ENCODE data around the gene RSRC2. TPM values are rescaled to one million over a fixed set of nuclear protein-coding genes. Genes with fewer than 3 reads are reported as not detected.
A peak's percentile ranks its signal among the peaks of the same experiment; 100 is the strongest.
"Not testable (repeated sequence)": the region's sequence is repeated elsewhere in the genome, so short reads cannot be mapped to it uniquely, and the experiment has no call there.

Gene RSRC2
- polyA plus RNA-seq, 5 donors, result 163 to 242 (median 223) TPM

DNA sequence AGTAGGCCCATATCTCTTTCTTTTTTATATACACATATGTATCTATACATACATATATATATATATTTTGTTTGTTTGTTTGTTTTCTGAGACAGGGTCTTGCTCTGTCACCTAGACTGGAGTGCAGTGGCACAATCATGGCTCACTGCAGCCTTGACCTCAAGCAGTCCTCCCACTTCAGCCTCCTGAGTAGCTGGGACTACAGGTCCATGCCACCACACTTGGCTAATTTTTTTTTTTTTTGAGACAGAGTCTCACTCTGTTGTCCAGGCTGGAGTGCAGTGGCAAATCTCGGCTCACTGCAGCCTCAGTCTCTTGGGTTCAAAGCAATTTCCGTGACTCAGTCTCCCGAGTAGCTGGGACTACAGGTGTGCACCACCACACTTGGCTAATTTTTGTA is 38.9 kb downstream of the RSRC2 start:
- not testable (repeated sequence) for DNase-seq

- no peak for DNase-seq
Measured at GRCh38 chr12:122486805-122487426, 39.8 kb downstream of the RSRC2 start.

DNA sequence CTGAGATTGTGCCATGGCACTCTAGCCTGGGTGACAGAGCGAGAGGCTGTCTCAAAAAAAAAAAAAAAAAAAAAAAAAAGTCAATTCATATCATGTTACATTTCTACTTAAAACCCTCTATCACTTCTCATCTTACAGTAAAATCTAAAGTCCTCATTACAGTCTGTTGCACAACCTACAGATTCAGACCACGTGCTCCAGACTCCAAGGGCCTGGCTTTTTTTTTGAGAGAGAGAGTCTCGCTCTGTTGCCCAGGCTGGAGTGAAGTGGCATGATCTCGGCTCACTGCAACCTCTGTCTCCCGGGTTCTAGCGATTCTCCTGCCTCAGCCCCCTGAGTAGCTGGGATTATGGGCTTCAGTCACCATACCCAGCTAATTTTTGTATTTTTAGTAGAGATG is 40.4 kb downstream of the RSRC2 start:
- DNase-seq, result not testable (repeated sequence)

DNA sequence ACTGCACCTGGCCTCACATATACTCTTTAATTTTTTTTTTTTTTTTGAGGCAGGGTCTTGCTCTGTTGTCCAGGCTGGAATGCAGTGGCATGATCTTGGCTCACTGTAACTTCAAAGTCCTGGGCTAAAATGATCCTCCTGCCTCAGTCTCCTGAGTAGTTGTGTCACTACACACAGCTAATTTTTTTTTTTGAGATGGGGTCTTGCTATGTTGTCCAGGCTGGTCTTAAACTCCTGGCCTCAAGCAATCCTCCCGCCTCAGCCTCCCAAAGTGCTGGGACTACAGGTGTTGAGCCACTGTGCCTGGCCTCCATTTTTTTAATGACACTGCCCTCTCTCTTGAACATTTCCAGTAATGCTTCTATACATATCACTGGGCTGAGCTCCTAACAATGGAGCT is 42.4 kb downstream of the RSRC2 start:
- not testable (repeated sequence) for DNase-seq

- DNase-seq, result no peak
Measured at GRCh38 chr12:122483969-122484368, 42.8 kb downstream of the RSRC2 start.

GRCh38 chr12:122481861-122482260 is 44.9 kb downstream of the RSRC2 start:
- no peak for DNase-seq

- no peak for DNase-seq
Measured at GRCh38 chr12:122480753-122481152, 46.0 kb downstream of the RSRC2 start.

DNA sequence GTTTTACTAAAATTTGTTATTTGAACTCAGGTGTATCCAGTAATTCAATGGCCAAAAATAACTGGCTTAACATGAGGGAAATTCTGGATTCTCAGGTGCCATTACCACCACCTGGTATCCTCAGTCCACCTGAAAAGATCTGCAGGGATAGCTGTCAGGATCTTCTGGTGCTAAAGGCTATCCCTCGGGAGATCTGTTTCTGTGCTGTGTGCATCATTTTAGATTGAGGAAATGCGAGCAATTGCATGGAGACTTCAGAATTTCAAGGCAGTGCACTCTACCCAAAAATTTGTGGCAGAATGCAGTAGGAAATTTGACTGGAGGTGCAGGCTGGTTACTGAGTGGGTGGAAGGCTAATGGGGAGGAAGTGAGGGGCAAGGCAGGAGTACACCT is 52.4 kb downstream of the RSRC2 start:
- DNase-seq, result no peak

GRCh38 chr12:122473543-122474323 is 53.0 kb downstream of the RSRC2 start:
- no peak for DNase-seq

GRCh38 chr12:122471324-122472226 is 55.2 kb downstream of the RSRC2 start:
- peak; percentile 31 to 42 for DNase-seq

- DNase-seq, result not testable (repeated sequence)
Measured at GRCh38 chr12:122470576-122470975, 56.2 kb downstream of the RSRC2 start.

- not testable (repeated sequence) for DNase-seq
Measured at GRCh38 chr12:122469856-122470255, 56.9 kb downstream of the RSRC2 start.

DNA sequence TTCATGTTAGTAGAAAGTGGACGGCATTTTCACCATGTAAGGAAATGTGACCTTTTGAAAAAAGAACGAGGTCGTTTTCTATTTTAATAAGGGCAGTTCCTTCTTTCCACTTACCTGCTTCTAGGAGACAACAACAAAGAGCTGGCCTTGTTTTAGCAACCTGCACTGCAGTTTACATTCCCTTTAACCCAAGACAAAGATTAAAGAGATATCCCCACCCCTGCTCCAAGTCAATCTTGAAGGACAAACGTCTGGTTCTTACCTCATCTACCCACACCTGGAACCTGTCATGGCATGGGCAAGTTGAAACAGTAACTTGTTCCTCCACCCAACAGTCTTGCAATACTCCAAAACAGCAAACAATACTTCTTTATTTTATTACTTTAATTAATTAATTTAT is 58.8 kb downstream of the RSRC2 start:
- DNase-seq, result no peak

- DNase-seq, result not testable (repeated sequence)
Measured at GRCh38 chr12:122464317-122465042, 62.3 kb downstream of the RSRC2 start.

DNA sequence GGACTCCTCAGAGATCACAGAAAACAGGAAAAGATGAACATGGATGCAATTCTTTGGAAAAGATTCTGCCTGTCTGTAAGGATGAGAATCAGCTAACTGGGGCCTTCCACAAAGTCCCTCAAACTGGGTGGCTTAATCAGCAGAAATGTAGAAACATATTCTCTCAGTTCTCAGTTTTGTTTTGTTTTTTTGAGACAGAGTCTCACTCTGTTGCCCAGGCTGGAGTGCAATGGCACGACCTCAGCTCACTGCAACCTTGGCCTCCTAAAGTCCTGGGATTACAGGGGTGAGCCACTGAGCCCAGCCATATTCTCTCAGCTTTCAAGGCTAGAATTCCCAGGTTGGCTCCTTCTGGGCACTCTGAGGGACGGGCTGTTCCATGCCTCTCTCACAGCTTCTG is 66.1 kb downstream of the RSRC2 start:
- DNase-seq, result no peak

DNA sequence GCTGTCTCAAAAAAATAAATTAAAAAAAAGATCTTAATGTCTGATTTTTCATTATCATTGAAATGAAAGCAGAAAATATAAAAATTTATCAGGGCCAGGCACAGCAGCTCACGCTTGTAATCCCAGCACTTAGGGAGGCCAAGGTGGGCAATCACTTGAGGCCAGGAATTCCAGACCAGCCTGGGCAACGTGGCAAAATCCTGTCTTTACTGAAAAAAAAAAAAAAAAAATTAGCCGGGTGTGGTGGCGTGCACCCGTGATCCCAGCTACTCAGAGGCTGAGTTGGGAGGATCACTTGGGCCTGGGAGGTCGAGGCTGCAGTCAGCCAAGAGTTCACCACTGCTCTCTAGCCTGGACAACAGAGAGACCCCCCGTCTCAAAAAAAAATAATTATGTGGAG is 66.7 kb downstream of the RSRC2 start:
- DNase-seq, result no peak

GRCh38 chr12:122459211-122459610 is 67.5 kb downstream of the RSRC2 start:
- DNase-seq, result no peak

GRCh38 chr12:122458105-122459035 is 68.4 kb downstream of the RSRC2 start:
- DNase-seq, result no peak

DNA sequence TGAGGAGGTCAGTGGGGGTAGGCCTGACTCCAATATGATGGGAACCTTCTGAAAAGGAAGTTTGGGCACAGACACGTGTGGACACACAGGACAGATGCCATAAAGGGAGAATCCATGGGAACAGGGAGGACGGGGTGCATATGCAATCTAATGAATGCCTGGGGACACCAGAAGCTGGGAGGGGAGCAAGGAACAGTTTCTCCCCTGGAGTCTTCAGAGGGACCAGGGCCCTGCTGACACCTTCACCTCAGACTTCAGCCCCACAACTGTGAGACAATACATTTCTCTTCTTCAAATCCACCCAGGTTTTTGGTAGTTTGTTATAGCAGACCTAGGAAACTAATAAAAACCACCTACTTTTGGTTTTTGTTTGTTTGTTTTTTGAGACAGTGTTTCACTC is 69.1 kb downstream of the RSRC2 start:
- DNase-seq, result no peak

DNA sequence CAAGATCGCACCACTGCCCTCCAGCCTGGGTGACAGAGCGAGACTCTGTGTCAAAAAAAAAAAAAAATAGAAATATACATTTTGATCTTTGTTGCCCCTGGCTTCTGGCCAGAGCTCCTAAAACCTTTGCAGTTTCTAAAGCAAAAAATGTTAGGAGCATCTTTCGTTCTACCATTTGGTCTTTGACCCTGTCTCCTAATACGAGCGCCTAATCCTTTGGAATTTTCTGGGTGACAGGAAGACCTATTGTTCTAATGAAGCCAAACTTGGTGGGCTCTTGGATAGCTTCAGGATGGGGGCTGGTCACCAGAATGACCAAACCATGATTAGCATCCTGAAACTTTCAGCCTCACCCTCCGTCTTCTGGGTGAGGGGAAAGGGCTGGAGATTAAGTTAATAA is 72.0 kb downstream of the RSRC2 start:
- DNase-seq, result no peak

All from right lung (tissue), 5 donors.